ENCODE measurements around the gene PPP1R12B. TPM values are rescaled to one million over a fixed set of nuclear protein-coding genes. Genes with fewer than 3 reads are reported as not detected.
"Not testable (repeated sequence)": the region's sequence is repeated elsewhere in the genome, so short reads cannot be mapped to it uniquely, and the experiment has no call there.

Gene PPP1R12B
- total RNA-seq, 1 experiment from 2014 or later, result 17.0 TPM

DNA sequence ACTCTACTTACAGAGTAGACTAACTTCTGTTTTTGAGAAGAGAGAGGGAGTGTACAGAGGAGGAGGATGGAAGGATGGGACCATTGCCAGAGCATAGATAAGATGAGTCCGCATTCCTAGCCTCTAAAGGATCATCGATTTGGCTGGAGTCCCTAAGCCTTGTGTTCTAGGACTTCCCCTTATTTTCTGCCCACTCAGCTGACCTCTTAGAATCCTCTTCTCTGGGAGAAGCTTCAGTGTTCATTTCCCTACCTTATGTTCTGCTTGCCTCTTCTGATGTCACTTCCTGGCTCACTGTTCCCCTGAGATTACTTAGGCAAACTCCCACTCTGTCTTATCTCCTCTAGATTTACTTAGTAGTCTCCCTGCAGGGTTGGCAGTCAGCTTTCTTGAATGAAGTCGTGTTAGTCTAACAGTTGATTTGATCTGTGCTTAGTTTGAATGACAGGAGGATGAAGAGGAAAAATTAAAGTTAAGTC, 205.1 kb downstream of the PPP1R12B start:
- Histone ChIP-seq H3K9me3 (ENCODE audit: low read depth, low read length, poor library complexity, severe bottlenecking) (no peaks in the 10 kb centered on the region), H3K27me3 (replicated peaks; ENCODE audit: insufficient read depth, low read depth, low read length, poor library complexity) (no peaks in the 10 kb centered on the region), H3K36me3 (ENCODE audit: insufficient read depth, low read length, poor library complexity, severe bottlenecking) (no peaks in the 10 kb centered on the region), H3K4me1 (ENCODE audit: insufficient read depth, low read length, poor library complexity, severe bottlenecking) (peaks cover 25% of the 10 kb centered on the region), H3K4me3 (ENCODE audit: low read depth, low read length, poor library complexity, severe bottlenecking) (no peak overlapping the region), H3K27ac (ENCODE audit: low read depth, low read length, poor library complexity, severe bottlenecking) (peak overlapping the region; percentile 64)
- BruUV-seq (replicated peaks), result no TSS peak
- intact Hi-C loops (cut with micrococcal nuclease; ENCODE audit: unreplicated experiment), result no loop called here
- ChIA-PET POLR2A (ENCODE audit: low non-redundant PET) (interaction anchor here (0.6 kb wide), 2 partner anchors 70 to 114 kb away, joined by 4 to 11 read pairs; no protein-coding TSS in a partner anchor), CTCF (no interaction called here)
- TF ChIP-seq, protein P1, sequence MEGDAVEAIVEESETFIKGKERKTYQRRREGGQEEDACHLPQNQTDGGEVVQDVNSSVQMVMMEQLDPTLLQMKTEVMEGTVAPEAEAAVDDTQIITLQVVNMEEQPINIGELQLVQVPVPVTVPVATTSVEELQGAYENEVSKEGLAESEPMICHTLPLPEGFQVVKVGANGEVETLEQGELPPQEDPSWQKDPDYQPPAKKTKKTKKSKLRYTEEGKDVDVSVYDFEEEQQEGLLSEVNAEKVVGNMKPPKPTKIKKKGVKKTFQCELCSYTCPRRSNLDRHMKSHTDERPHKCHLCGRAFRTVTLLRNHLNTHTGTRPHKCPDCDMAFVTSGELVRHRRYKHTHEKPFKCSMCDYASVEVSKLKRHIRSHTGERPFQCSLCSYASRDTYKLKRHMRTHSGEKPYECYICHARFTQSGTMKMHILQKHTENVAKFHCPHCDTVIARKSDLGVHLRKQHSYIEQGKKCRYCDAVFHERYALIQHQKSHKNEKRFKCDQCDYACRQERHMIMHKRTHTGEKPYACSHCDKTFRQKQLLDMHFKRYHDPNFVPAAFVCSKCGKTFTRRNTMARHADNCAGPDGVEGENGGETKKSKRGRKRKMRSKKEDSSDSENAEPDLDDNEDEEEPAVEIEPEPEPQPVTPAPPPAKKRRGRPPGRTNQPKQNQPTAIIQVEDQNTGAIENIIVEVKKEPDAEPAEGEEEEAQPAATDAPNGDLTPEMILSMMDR (conservative IDR thresholded peaks at IDR 0.05; ENCODE audit: low read depth, low read length), result no peak
- no peak for TF ChIP-seq EZH2 (IDR thresholded peaks at IDR 0.05; ENCODE audit: borderline replicate concordance, low read depth, low read length, poor library complexity, severe bottlenecking)
- peak; percentile 88 for DNase-seq (ENCODE audit: low spot score)

DNA sequence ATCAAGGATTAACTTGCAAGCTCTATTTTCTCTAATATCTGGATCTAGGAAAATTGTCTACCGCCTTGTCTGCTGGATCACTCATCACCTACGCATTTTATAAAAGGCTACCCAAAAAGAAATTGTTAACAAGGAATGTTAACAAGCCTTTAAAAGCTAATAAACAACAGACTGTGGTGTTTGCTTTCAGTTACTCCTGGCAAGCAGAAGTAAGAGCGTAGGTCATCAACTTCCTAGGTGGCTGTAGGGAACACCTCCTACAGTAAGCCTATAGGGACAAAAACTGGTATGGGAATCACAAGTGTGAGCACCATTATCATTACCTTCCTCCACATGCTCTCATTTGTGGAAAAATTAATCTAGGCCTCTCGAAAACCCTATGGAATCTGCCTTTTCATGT, 206.1 kb downstream of the PPP1R12B start:
- CTCF ChIA-PET; H3K36me3 ChIP-seq (ENCODE audit: insufficient read depth, low read length, poor library complexity, severe bottlenecking); H3K9me3 ChIP-seq (ENCODE audit: low read depth, low read length, poor library complexity, severe bottlenecking); DNase-seq (ENCODE audit: low spot score); H3K27me3 ChIP-seq (replicated peaks; ENCODE audit: insufficient read depth, low read depth, low read length, poor library complexity); BruUV-seq (replicated peaks); H3K4me3 ChIP-seq (ENCODE audit: low read depth, low read length, poor library complexity, severe bottlenecking); intact Hi-C loops (cut with micrococcal nuclease; ENCODE audit: unreplicated experiment); H3K27ac ChIP-seq (ENCODE audit: low read depth, low read length, poor library complexity, severe bottlenecking); POLR2A ChIA-PET (ENCODE audit: low non-redundant PET): not testable (repeated sequence)
- H3K4me1 ChIP-seq (ENCODE audit: insufficient read depth, low read length, poor library complexity, severe bottlenecking), result peaks cover 25% of the 10 kb centered on the region

DNA sequence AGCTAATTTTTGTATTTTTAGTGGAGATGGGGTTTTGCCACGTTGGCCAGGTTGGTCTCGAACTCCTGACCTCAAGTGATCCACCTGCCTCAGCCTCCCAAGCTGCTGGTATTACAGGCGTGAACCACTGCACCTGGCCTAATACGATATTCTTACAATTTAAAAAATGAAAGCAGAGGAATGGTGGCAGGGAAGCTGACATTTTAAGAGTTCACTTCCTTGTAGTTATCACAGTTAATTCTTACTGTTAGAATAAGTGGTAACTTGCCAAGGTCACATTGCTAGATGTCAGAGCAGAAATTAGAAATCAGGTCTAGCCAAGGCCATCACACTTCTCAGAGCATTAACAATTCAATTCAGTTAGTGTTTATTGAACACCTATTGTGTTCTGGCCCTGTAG, 207.5 kb downstream of the PPP1R12B start:
- CTCF ChIA-PET; H3K27ac ChIP-seq (ENCODE audit: low read depth, low read length, poor library complexity, severe bottlenecking); POLR2A ChIA-PET (ENCODE audit: low non-redundant PET); BruUV-seq (replicated peaks); DNase-seq (ENCODE audit: low spot score); H3K36me3 ChIP-seq (ENCODE audit: insufficient read depth, low read length, poor library complexity, severe bottlenecking); H3K4me3 ChIP-seq (ENCODE audit: low read depth, low read length, poor library complexity, severe bottlenecking); H3K9me3 ChIP-seq (ENCODE audit: low read depth, low read length, poor library complexity, severe bottlenecking); intact Hi-C loops (cut with micrococcal nuclease; ENCODE audit: unreplicated experiment); H3K27me3 ChIP-seq (replicated peaks; ENCODE audit: insufficient read depth, low read depth, low read length, poor library complexity): not testable (repeated sequence)
- H3K4me1 ChIP-seq (ENCODE audit: insufficient read depth, low read length, poor library complexity, severe bottlenecking), result peaks cover 25% of the 10 kb centered on the region

DNA sequence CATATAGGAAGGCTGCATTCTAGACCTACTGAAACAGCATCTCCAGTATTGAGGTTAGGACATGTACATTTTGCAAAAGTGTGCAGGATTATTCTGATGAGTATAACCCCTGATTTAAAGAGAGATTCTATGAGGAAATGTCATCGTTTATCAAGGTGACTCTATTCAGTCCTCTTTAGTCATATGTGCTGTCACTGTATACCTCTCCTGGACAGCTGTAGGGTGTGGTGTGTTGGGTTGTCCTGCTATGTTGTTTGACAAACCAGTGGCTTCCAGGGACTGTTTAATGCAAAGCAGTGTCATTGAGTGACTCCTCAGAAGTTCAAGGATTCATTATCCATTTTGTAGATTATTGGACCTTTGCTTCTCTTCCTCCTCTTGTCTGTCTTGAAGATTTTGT, 209.2 kb downstream of the PPP1R12B start:
- H3K4me3 ChIP-seq (ENCODE audit: low read depth, low read length, poor library complexity, severe bottlenecking); POLR2A ChIA-PET (ENCODE audit: low non-redundant PET); BruUV-seq (replicated peaks); H3K9me3 ChIP-seq (ENCODE audit: low read depth, low read length, poor library complexity, severe bottlenecking); DNase-seq (ENCODE audit: low spot score); H3K27ac ChIP-seq (ENCODE audit: low read depth, low read length, poor library complexity, severe bottlenecking); H3K27me3 ChIP-seq (replicated peaks; ENCODE audit: insufficient read depth, low read depth, low read length, poor library complexity); H3K36me3 ChIP-seq (ENCODE audit: insufficient read depth, low read length, poor library complexity, severe bottlenecking); intact Hi-C loops (cut with micrococcal nuclease; ENCODE audit: unreplicated experiment); CTCF ChIA-PET: not testable (repeated sequence)
- peaks cover 20% of the 10 kb centered on the region for H3K4me1 ChIP-seq (ENCODE audit: insufficient read depth, low read length, poor library complexity, severe bottlenecking)

DNA sequence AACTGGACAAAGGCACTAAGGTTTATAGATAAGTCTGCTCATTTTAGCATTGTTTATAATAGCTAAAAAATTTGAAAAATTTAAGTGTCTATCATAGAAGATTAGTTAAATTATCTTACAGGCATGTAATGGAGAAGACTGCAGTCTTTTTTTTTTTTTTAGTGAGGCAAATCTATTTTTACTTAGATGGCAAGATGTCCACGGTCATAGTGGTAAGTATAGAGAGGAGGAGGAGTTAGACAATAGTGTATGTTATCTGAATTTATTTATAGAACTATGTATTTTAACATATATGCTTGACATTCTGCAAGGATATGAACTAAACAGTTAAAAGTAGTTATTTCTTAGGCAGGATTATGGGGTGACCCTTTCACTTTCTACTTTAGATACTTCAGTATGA, 212.7 kb downstream of the PPP1R12B start:
- no peak for DNase-seq (ENCODE audit: low spot score)
- Histone ChIP-seq H3K4me1 (ENCODE audit: insufficient read depth, low read length, poor library complexity, severe bottlenecking) (no peaks in the 10 kb centered on the region), H3K9me3 (ENCODE audit: low read depth, low read length, poor library complexity, severe bottlenecking) (no peaks in the 10 kb centered on the region), H3K4me3 (ENCODE audit: low read depth, low read length, poor library complexity, severe bottlenecking) (no peak overlapping the region), H3K27me3 (replicated peaks; ENCODE audit: insufficient read depth, low read depth, low read length, poor library complexity) (no peaks in the 10 kb centered on the region), H3K27ac (ENCODE audit: low read depth, low read length, poor library complexity, severe bottlenecking) (no peak overlapping the region), H3K36me3 (ENCODE audit: insufficient read depth, low read length, poor library complexity, severe bottlenecking) (no peaks in the 10 kb centered on the region)
- ChIA-PET CTCF (no interaction called here), POLR2A (ENCODE audit: low non-redundant PET) (no interaction called here)
- intact Hi-C loops (cut with micrococcal nuclease; ENCODE audit: unreplicated experiment), result no loop called here
- BruUV-seq (replicated peaks), result no TSS peak
- TF ChIP-seq, protein P1 (conservative IDR thresholded peaks at IDR 0.05; ENCODE audit: low read depth, low read length), result no peak
- no peak for TF ChIP-seq EZH2 (IDR thresholded peaks at IDR 0.05; ENCODE audit: borderline replicate concordance, low read depth, low read length, poor library complexity, severe bottlenecking)

All from A673 (cell line).